ENCODE measurements around the gene SNTA1. TPM values are rescaled to one million over a fixed set of nuclear protein-coding genes. Genes with fewer than 3 reads are reported as not detected.

SNTA1 gene
- total RNA-seq, 4 donors from 2014 or later, result 12.1 to 15.0 (median 14.4) TPM

GRCh38 chr20:33423141-33423834, 20.3 kb downstream of the SNTA1 start:
- Histone ChIP-seq H3K27ac (peak overlapping the region in 3 of 4 donors; percentile 13 to 80 (median 43)), H3K4me1 (no peaks in the 10 kb centered on the region), H3K9me3 (no peaks in the 10 kb centered on the region), H3K27me3 (no peaks in the 10 kb centered on the region), H3K4me3 (no peak overlapping the region), H3K36me3 (no peaks in the 10 kb centered on the region)
- no peak for DNase-seq
- TF ChIP-seq CTCF (IDR thresholded peaks at IDR 0.05) (no peak), POLR2A (IDR thresholded peaks at IDR 0.05) (no peak)

DNA sequence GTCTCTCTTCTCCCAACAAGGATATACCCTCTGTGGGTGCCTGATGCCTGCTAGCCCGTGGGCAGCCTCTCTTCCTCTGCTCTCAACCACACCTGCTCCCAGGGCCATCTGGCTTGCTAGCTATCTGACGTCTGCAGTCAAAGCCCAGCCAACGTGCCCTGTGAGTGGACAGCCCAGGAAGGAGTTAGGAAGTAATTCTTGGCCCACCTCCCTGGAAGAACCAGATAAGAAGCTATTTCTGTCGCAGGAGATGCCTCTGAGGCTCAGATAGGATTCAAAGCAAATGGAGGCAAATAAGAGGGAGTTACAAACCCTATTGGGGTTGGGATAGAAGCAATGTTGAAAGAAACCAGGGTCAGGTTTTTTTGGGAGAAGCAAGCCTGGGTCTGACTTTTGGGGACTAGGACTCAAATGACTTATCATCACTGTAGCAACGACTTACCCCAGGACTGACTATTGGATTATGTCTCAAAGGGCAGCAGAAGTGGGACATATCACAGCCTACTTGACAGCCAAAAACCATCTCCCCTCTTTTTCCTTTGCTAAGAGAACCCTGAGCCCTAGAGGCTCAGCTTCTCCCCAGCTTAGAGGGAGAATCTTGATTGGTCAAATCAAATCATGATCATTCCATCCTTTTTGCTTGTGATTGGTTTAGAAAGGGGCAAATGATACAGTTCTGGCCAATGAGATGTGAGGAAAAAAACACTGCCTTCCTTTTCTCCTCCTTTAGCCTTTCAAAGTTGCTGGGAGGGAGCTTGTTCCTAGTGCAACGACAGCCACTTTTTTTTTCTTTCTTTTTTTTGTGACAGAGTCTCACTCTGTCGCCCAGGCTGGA, 24.2 kb downstream of the SNTA1 start:
- no peak overlapping the region for H3K4me3 ChIP-seq
- TF ChIP-seq POLR2A (IDR thresholded peaks at IDR 0.05), result no peak
- TF ChIP-seq CTCF (IDR thresholded peaks at IDR 0.05), result no peak
- no peaks in the 10 kb centered on the region for H3K36me3 ChIP-seq
- no peak for DNase-seq
- no peak overlapping the region for H3K27ac ChIP-seq
- no peaks in the 10 kb centered on the region for H3K4me1 ChIP-seq
- H3K27me3 ChIP-seq, result no peaks in the 10 kb centered on the region
- no peaks in the 10 kb centered on the region for H3K9me3 ChIP-seq

DNA sequence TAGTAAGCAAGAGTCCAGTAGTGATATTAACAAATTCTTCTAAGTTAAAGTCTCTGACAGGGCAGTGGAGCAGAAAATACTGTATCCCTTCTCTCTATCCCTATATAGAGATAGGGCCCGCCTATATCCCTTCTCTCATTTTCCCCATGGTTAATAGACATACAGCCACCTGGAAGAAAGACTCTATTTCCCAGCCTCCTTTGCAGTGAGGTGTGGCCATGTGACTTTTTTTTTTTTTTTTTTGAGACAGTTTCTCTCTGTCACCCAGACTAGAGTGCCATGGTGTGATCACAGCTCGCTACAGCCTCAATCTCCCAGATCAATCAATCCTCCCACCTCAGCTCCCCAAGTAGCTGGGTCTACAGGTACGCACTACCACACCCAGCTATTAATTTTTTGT, 25.5 kb downstream of the SNTA1 start:
- TF ChIP-seq CTCF (IDR thresholded peaks at IDR 0.05) (no peak), POLR2A (IDR thresholded peaks at IDR 0.05) (no peak)
- Histone ChIP-seq H3K36me3 (no peaks in the 10 kb centered on the region), H3K4me1 (no peaks in the 10 kb centered on the region), H3K9me3 (no peaks in the 10 kb centered on the region), H3K27ac (no peak overlapping the region), H3K4me3 (no peak overlapping the region), H3K27me3 (no peaks in the 10 kb centered on the region)
- no peak for DNase-seq

- H3K36me3 ChIP-seq, result peaks cover 0 to 10% (median 0%) of the 10 kb centered on the region in 3 donors
- H3K27ac ChIP-seq, result no peak overlapping the region
- no peaks in the 10 kb centered on the region for H3K27me3 ChIP-seq
- H3K4me1 ChIP-seq, result no peaks in the 10 kb centered on the region
- peak in 1 of 3 donors; percentile 49 for DNase-seq
- H3K4me3 ChIP-seq, result no peak overlapping the region
- TF ChIP-seq POLR2A (IDR thresholded peaks at IDR 0.05) (no peak), CTCF (IDR thresholded peaks at IDR 0.05) (peak in 5 of 6 experiments; percentile 8 to 34 (median 29))
- no peaks in the 10 kb centered on the region for H3K9me3 ChIP-seq
Observed at GRCh38 chr20:33415948-33416347, 27.6 kb downstream of the SNTA1 start.

GRCh38 chr20:33412484-33412838, 31.1 kb downstream of the SNTA1 start:
- Histone ChIP-seq H3K27ac (no peak overlapping the region), H3K36me3 (peaks cover 0 to 18% (median 0%) of the 10 kb centered on the region in 3 donors), H3K4me3 (no peak overlapping the region), H3K9me3 (no peaks in the 10 kb centered on the region), H3K4me1 (peaks cover 0 to 10% (median 5%) of the 10 kb centered on the region in 4 donors), H3K27me3 (no peaks in the 10 kb centered on the region)
- no peak for DNase-seq
- TF ChIP-seq CTCF (IDR thresholded peaks at IDR 0.05) (no peak), POLR2A (IDR thresholded peaks at IDR 0.05) (no peak)

Data from Peyer's patch (tissue), 4 donors.